ENCODE data around the gene EVPL. TPM values are rescaled to one million over a fixed set of nuclear protein-coding genes. Genes with fewer than 3 reads are reported as not detected.
A peak's percentile ranks its signal among the peaks of the same experiment; 100 is the strongest.

EVPL gene
- total and polyA plus RNA-seq, 2 of the 13 experiments (the other 11 are each of a cell fraction or from before 2014, with no cell fraction given): 2.1 to 8.2 TPM

- TF ChIP-seq ZNF556 (CRISPR knock-in tag; IDR thresholded peaks at IDR 0.05; ENCODE audit: borderline replicate concordance) (peak; percentile 78; the same call in 1 of the 2 replicates), ZNF749 (CRISPR knock-in tag; IDR thresholded peaks at IDR 0.05; ENCODE audit: borderline replicate concordance) (0 out of 2 replicates have a peak, but pooled peaks have one; percentile 16), MEIS2 (CRISPR knock-in tag; IDR thresholded peaks at IDR 0.05) (no peak), ZNF136 (CRISPR knock-in tag; IDR thresholded peaks at IDR 0.05; ENCODE audit: low read depth) (0 out of 2 replicates have a peak, but pooled peaks have one; percentile 16), HNF1A (IDR thresholded peaks at IDR 0.05; ENCODE audit: low read depth) (no peak), HNF1A (CRISPR knock-in tag; IDR thresholded peaks at IDR 0.05; ENCODE audit: borderline replicate concordance) (peak; percentile 40; the same call in 1 of the 2 replicates), XBP1 (CRISPR knock-in tag; IDR thresholded peaks at IDR 0.05) (peak; percentile 39; the same call in 1 of the 2 replicates), ZNF446 (CRISPR knock-in tag; IDR thresholded peaks at IDR 0.05) (no peak), SOX5 (CRISPR knock-in tag; IDR thresholded peaks at IDR 0.05; ENCODE audit: borderline replicate concordance) (peak; percentile 71), CREM (IDR thresholded peaks at IDR 0.05) (peak; percentile 25; the same call in 1 of the 2 replicates), CREM (CRISPR knock-in tag; IDR thresholded peaks at IDR 0.05) (no peak), LCORL (IDR thresholded peaks at IDR 0.05) (no peak), LCORL (CRISPR knock-in tag; IDR thresholded peaks at IDR 0.05) (peak; percentile 66), MAX (IDR thresholded peaks at IDR 0.05) (peak; percentile 71), FOXP1 (IDR thresholded peaks at IDR 0.05) (no peak), FOXP1 (CRISPR knock-in tag; IDR thresholded peaks at IDR 0.05) (peak; percentile 64), ZNF577 (CRISPR knock-in tag; IDR thresholded peaks at IDR 0.05; ENCODE audit: borderline replicate concordance, low read depth) (no peak), SPEN (CRISPR knock-in tag; IDR thresholded peaks at IDR 0.05; ENCODE audit: low read depth) (0 out of 2 replicates have a peak, but pooled peaks have one; percentile 20), ZNF362 (CRISPR knock-in tag; IDR thresholded peaks at IDR 0.05; ENCODE audit: borderline replicate concordance) (peak; percentile 76; the same call in 1 of the 2 replicates), RFX1 (IDR thresholded peaks at IDR 0.05) (no peak), RXRB (CRISPR knock-in tag; IDR thresholded peaks at IDR 0.05; ENCODE audit: borderline replicate concordance) (peak; percentile 85), ZNF263 (CRISPR knock-in tag; IDR thresholded peaks at IDR 0.05) (0 out of 2 replicates have a peak, but pooled peaks have one; percentile 8), ZMYM2 (CRISPR knock-in tag; IDR thresholded peaks at IDR 0.05) (peak; percentile 19; the same call in 1 of the 2 replicates), ZSCAN20 (CRISPR knock-in tag; IDR thresholded peaks at IDR 0.05; ENCODE audit: borderline replicate concordance) (peak; percentile 54), ZNF274 (CRISPR knock-in tag; IDR thresholded peaks at IDR 0.05) (peak; percentile 37; the same call in 1 of the 2 replicates)
Observed at GRCh38 chr17:75998327-75998795, 28.7 kb downstream of the EVPL start (continued).

Data from HepG2 (cell line).